H1 (cell line): ENCODE results near the gene LDB1. TPM values are rescaled to one million over a fixed set of nuclear protein-coding genes. Genes with fewer than 3 reads are reported as not detected.

Experiments
- CTCF ChIA-PET: fragments of 300-600 bp; sonication (Branson Sonifier 250); formaldehyde crosslinking; loops from one replicate; lab custom pipeline; 2021; ENCODE audit not compliant: partially characterized antibody; lab: Charles Lee
- POLR2A ChIA-PET: fragments of 300-600 bp; sonication (Branson Sonifier 250); formaldehyde crosslinking; loops from one replicate; lab custom pipeline; 2021; ENCODE audit warnings: inconsistent platforms; ENCODE audit not compliant: partially characterized antibody; lab: Charles Lee
- DNase-seq, 2 experiments: peaks; one replicate each; pipeline versions ENCODE4 v3.0.0 to v3.0.0-alpha.2; 2010 to 2022; ENCODE audit warnings: low spot score in 2 of 2, low read depth in 1 of 2, mixed read lengths in 1 of 2
- FAIRE-seq: peaks from 2 replicates; lab custom pipeline; 2011; peaks lifted over from hg19 to GRCh38; lab: Jason Lieb, UNC
- H2AFZ ChIP-seq: 2 replicates; pipeline ENCODE4 v1.8.1; 2012; ENCODE audit warnings: low read length, inconsistent platforms
- H2AK5ac ChIP-seq: 2 replicates; pipeline ENCODE4 v1.6.1; 2013; ENCODE audit warnings: low read depth, low read length
- H2BK120ac ChIP-seq: replicated peaks from 2 replicates; pipeline ENCODE3; 2013; ENCODE audit warnings: low read depth, low read length, inconsistent platforms
- H2BK12ac ChIP-seq: 2 replicates; pipeline ENCODE4 v1.6.1; 2013; ENCODE audit warnings: low read depth, low read length
- H2BK15ac ChIP-seq: 2 replicates; pipeline ENCODE4 v1.6.1; 2013; ENCODE audit warnings: low read length
- H2BK20ac ChIP-seq: 2 replicates; pipeline ENCODE4 v1.6.1; 2013; ENCODE audit warnings: low read length
- H2BK5ac ChIP-seq: 2 replicates; pipeline ENCODE4 v1.6.1; 2013; ENCODE audit warnings: low read depth, low read length
- H3K14ac ChIP-seq: 2 replicates; pipeline ENCODE4 v1.6.1; 2013; ENCODE audit warnings: inconsistent platforms; ENCODE audit not compliant: insufficient read length
- H3K18ac ChIP-seq: 2 replicates; pipeline ENCODE4 v1.6.1; 2013; ENCODE audit warnings: low read length; ENCODE audit errors: extremely low read depth
- H3K23ac ChIP-seq: 2 replicates; pipeline ENCODE4 v1.6.1; 2013; ENCODE audit warnings: inconsistent platforms; ENCODE audit not compliant: insufficient read length
- H3K23me2 ChIP-seq: 2 replicates; pipeline ENCODE4 v1.6.1; 2013; ENCODE audit warnings: low read depth, low read length
- H3K27ac ChIP-seq: 2 replicates; pipeline ENCODE4 v1.6.1; 2011; ENCODE audit warnings: low read depth, low read length, inconsistent platforms
- H3K27me3 ChIP-seq, 4 experiments: replicated peaks in 1 of 4; 1 replicate in 1 of 4; 2 replicates in 3 of 4; pipeline versions ENCODE4 v1.6.1 to v1.8.1; 2011 to 2013; ENCODE audit warnings: low read length in 3 of 4, mild to moderate bottlenecking in 3 of 4, inconsistent platforms in 2 of 4, mixed read lengths in 2 of 4, moderate library complexity in 1 of 4; ENCODE audit not compliant: control insufficient read depth in 3 of 4, insufficient read depth in 3 of 4; ENCODE audit errors: extremely low read depth in 1 of 4
- H3K36me3 ChIP-seq, 4 experiments: 2 replicates each; pipeline versions ENCODE4 v1.6.1 to v1.8.1; 2011 to 2013; ENCODE audit warnings: mild to moderate bottlenecking in 4 of 4, low read length in 3 of 4, moderate library complexity in 2 of 4, control low read depth in 1 of 4, inconsistent platforms in 1 of 4; ENCODE audit not compliant: insufficient read depth in 4 of 4, control insufficient read depth in 2 of 4
- H3K4ac ChIP-seq: replicated peaks from 2 replicates; pipeline ENCODE3; 2013; ENCODE audit warnings: low read length, low read depth, mixed read lengths, inconsistent platforms; ENCODE audit not compliant: insufficient read length
- H3K4me1 ChIP-seq, 4 experiments: replicated peaks in 1 of 4; 1 replicate in 1 of 4; 2 replicates in 3 of 4; pipeline versions ENCODE4 v1.6.1 to v1.8.1; 2011 to 2013; ENCODE audit warnings: low read length in 3 of 4, inconsistent platforms in 2 of 4, mixed read lengths in 1 of 4; ENCODE audit not compliant: insufficient read depth in 4 of 4, control insufficient read depth in 3 of 4
- H3K4me2 ChIP-seq, 2 experiments: 2 replicates each; pipeline versions ENCODE4 v1.6.1 to v1.8.1; 2011 to 2013; ENCODE audit warnings: low read depth in 2 of 2, low read length in 2 of 2, control low read depth in 1 of 2, inconsistent platforms in 1 of 2, mild to moderate bottlenecking in 1 of 2; ENCODE audit not compliant: insufficient read depth in 1 of 2
- H3K4me3 ChIP-seq, 4 experiments: fragments of 200-600, 300-600 bp in 1 of 4; sonication (generic), shearing (Covaris generic), sonication (Bioruptor Twin) in 1 of 4; 2 replicates each; pipeline versions ENCODE4 v1.5.1 to v1.8.1; 2011 to 2016; ENCODE audit warnings: low read length in 4 of 4, low read depth in 3 of 4, control low read depth in 2 of 4, inconsistent platforms in 2 of 4, mild to moderate bottlenecking in 2 of 4, mixed read lengths in 1 of 4, moderate library complexity in 1 of 4; ENCODE audit not compliant: insufficient read depth in 2 of 4; ENCODE audit errors: extremely low read depth in 1 of 4
- H3K56ac ChIP-seq: replicated peaks from 2 replicates; pipeline ENCODE3; 2013; ENCODE audit warnings: low read depth, mild to moderate bottlenecking, mixed read lengths, low read length, inconsistent platforms; ENCODE audit not compliant: insufficient read length
- H3K79me1 ChIP-seq: 2 replicates; pipeline ENCODE4 v1.6.1; 2013; ENCODE audit warnings: low read depth, low read length, control low read depth
- H3K79me2 ChIP-seq, 2 experiments: 2 replicates each; pipeline versions ENCODE4 v1.6.1 to v1.8.1; 2012 to 2013; ENCODE audit warnings: low read length in 2 of 2, mild to moderate bottlenecking in 2 of 2, inconsistent platforms in 1 of 2; ENCODE audit not compliant: insufficient read depth in 2 of 2, control insufficient read depth in 1 of 2
- H3K9ac ChIP-seq, 4 experiments: replicated peaks in 1 of 4; 1 replicate in 1 of 4; 2 replicates in 3 of 4; pipeline versions ENCODE4 v1.6.1 to v1.8.1; 2011 to 2013; ENCODE audit warnings: low read depth in 3 of 4, low read length in 3 of 4, control low read depth in 2 of 4, mild to moderate bottlenecking in 2 of 4, moderate library complexity in 2 of 4, inconsistent platforms in 1 of 4; ENCODE audit errors: extremely low read depth in 1 of 4
- H3K9me3 ChIP-seq, 2 experiments: 2 replicates each; pipeline versions ENCODE4 v1.6.1 to v1.8.1; 2012 to 2013; ENCODE audit warnings: mild to moderate bottlenecking in 2 of 2, moderate library complexity in 2 of 2, control low read depth in 1 of 2, inconsistent platforms in 1 of 2, low read depth in 1 of 2, low read length in 1 of 2, mixed read lengths in 1 of 2; ENCODE audit not compliant: insufficient read depth in 2 of 2
- H4K20me1 ChIP-seq, 2 experiments: replicated peaks in 1 of 2; 2 replicates each; pipeline versions ENCODE3 to v1.8.1; 2011 to 2013; ENCODE audit warnings: inconsistent platforms in 2 of 2, low read length in 2 of 2, mild to moderate bottlenecking in 1 of 2; ENCODE audit not compliant: insufficient read depth in 2 of 2, control insufficient read depth in 1 of 2
- H4K5ac ChIP-seq: 2 replicates; pipeline ENCODE4 v1.6.1; 2013; ENCODE audit warnings: low read length, low read depth, mixed read lengths, inconsistent platforms; ENCODE audit not compliant: insufficient read length
- H4K8ac ChIP-seq: 2 replicates; pipeline ENCODE4 v1.8.0; 2013; ENCODE audit warnings: mild to moderate bottlenecking, moderate library complexity, low read length, inconsistent platforms; ENCODE audit not compliant: insufficient read depth; ENCODE audit errors: extremely low read depth
- H4K91ac ChIP-seq: replicated peaks from 2 replicates; pipeline ENCODE3; 2013; ENCODE audit warnings: low read length, mixed read lengths, inconsistent platforms; ENCODE audit not compliant: insufficient read length
- ASH2L ChIP-seq: fragments of 200-600, 300-600 bp; sonication (generic); IDR thresholded peaks from one replicate; pipeline ENCODE4 v1.7.1; 2017; ENCODE audit warnings: low read length
- ATF2 ChIP-seq: IDR thresholded peaks from 2 replicates; pipeline ENCODE4 v1.6.1; 2012; ENCODE audit warnings: low read length, inconsistent platforms
- BACH1 ChIP-seq: IDR thresholded peaks from 2 replicates; pipeline ENCODE4 v1.6.1; 2012; ENCODE audit warnings: low read length, improper control_type of control experiment
- E2F6 ChIP-seq: IDR thresholded peaks from 2 replicates; pipeline ENCODE4 v1.6.1; 2012; ENCODE audit warnings: inconsistent platforms
- POLR2A ChIP-seq, 2 experiments: IDR thresholded peaks; 1 replicate in 1 of 2; 2 replicates in 1 of 2; pipeline ENCODE4 v1.6.1; 2011; ENCODE audit warnings: low read depth in 2 of 2, low read length in 2 of 2, mild to moderate bottlenecking in 2 of 2; ENCODE audit errors: control extremely low read depth in 1 of 2
- SAP30 ChIP-seq: fragments of 300-600 bp; sonication (generic); IDR thresholded peaks from 2 replicates; pipeline ENCODE4 v1.7.1; 2012; ENCODE audit warnings: low read length, moderate library complexity, mild to moderate bottlenecking, inconsistent platforms; ENCODE audit not compliant: insufficient read depth, insufficient replicate concordance
- SIRT6 ChIP-seq: IDR thresholded peaks from one replicate; pipeline ENCODE4 v1.7.1; 2012; ENCODE audit warnings: low read length, inconsistent platforms
- SP2 ChIP-seq: IDR thresholded peaks from 2 replicates; pipeline ENCODE4 v1.6.1; 2012; ENCODE audit warnings: mild to moderate bottlenecking, low read length, inconsistent platforms
- TAF1 ChIP-seq: IDR thresholded peaks from 2 replicates; pipeline ENCODE4 v1.6.1; 2011; ENCODE audit warnings: mild to moderate bottlenecking, low read depth, low read length
- TAF7 ChIP-seq: optimal IDR thresholded peaks from 2 replicates; pipeline ENCODE3; 2011; ENCODE audit warnings: low read depth, mild to moderate bottlenecking, inconsistent platforms, low read length, moderate library complexity, borderline replicate concordance
- TEAD4 ChIP-seq: IDR thresholded peaks from 2 replicates; pipeline ENCODE4 v1.6.1; 2012; ENCODE audit warnings: low read depth, low read length, inconsistent platforms, mixed read lengths
- WGBS, 2 experiments: shearing (Covaris generic) in 1 of 2; methylation state at CpG; one replicate each; pipeline versions ENCODE4 v1.1.6 to v1.1.7; 2013 to 2015; ENCODE audit warnings: low lambda C conversion rate in 2 of 2, mixed read lengths in 2 of 2, inconsistent platforms in 1 of 2, low coverage in 1 of 2, missing lambda C conversion rate in 1 of 2; ENCODE audit not compliant: insufficient replicate concordance in 2 of 2, insufficient coverage in 1 of 2, insufficient read length in 1 of 2; ENCODE audit errors: extremely low coverage in 1 of 2, missing lambda C conversion rate in 1 of 2; 5-methylcytosine and 5-hydroxymethylcytosine counted together
- polyA plus RNA-seq, 7 experiments: library from polyadenylated mRNA; depleted of rRNA in 3 of 7; stranded (reverse) in 5 of 7; unstranded in 2 of 7; fragments of >200 nt in 5 of 7; fragments of 200-250 nt in 2 of 7; gene quantifications; 1 replicate in 5 of 7; 2 replicates in 1 of 7; 4 replicates in 1 of 7; pipeline versions ENCODE4 v1.2.1 to v1.2.3, GENCODE V29; 2011 to 2013; ENCODE audit warnings: missing spikeins in 2 of 7, mixed read lengths in 2 of 7
- total RNA-seq: library from RNA; stranded (reverse); fragmentation: NEBNext Ultra II Directional; extraction: Animal tissue kit (Norgen Biotek cat#: 25700); gene quantifications from 2 replicates; pipeline ENCODE4 v1.2.1, GENCODE V29; 2021

The LDB1 gene
- total and polyA plus RNA-seq, 2 of the 8 experiments (the other 6 are each of a cell fraction or from before 2014, with no cell fraction given) = 88.4 to 138 TPM

GRCh38 chr10:102066399-102067088 lies 53.6 kb downstream of the LDB1 start:
- Histone ChIP-seq H2AFZ (no peak overlapping the region), H4K8ac (no peak overlapping the region), H3K79me2 (no peaks in the 10 kb centered on the region), H2BK15ac (no peak overlapping the region), H3K79me1 (peaks cover 2% of the 10 kb centered on the region; the same call in 1 of the 2 replicates), H3K23me2 (no peaks in the 10 kb centered on the region; the same call in 1 of the 2 replicates), H4K20me1 (peaks cover 4 to 11% of the 10 kb centered on the region in 2 experiments), H4K5ac (no peak overlapping the region), H3K4me2 (peak overlapping the region; percentile 51 to 86; a peak in 3 of 4 replicates), H3K27me3 (peaks cover 0 to 3% (median 1%) of the 10 kb centered on the region in 4 experiments; a peak in 1 of 7 replicates), H3K27ac (no peak overlapping the region), H3K4ac (no peak overlapping the region), H3K9me3 (no peaks in the 10 kb centered on the region), H3K56ac (no peak overlapping the region), H3K9ac (no peak overlapping the region), H3K18ac (no peak overlapping the region), H3K23ac (no peak overlapping the region), H3K4me3 (peak overlapping the region in 1 of 4 experiments; percentile 86; a peak in 3 of 8 replicates), H4K91ac (peak overlapping the region; percentile 4), H2BK5ac (no peak overlapping the region), H3K36me3 (no peaks in the 10 kb centered on the region), H2BK20ac (no peak overlapping the region), H2AK5ac (no peak overlapping the region), H2BK120ac (no peak overlapping the region), H3K4me1 (peaks cover 0 to 8% (median 4%) of the 10 kb centered on the region in 4 experiments; a peak in 5 of 7 replicates), H3K14ac (no peak overlapping the region), H2BK12ac (no peak overlapping the region)
- ChIA-PET POLR2A (interaction anchor here (0.5 to 3.3 kb wide), 10 partner anchors 9 to 248 kb away, joined by 3 to 13 read pairs (median 4); partner anchors contain the start of genes ARMH3, OGA and PPRC1), CTCF (interaction anchor here (0.6 to 7.7 kb wide), 11 partner anchors 10 to 298 kb away, joined by 3 to 72 read pairs (median 7); no protein-coding TSS in a partner anchor)
- DNase-seq = no peak
- WGBS, 2 experiments = 90% methylated on average over 16 of the region's 16 CpGs; no CpG with 5 or more reads in 1 of the 2 experiments
- no peak for FAIRE-seq
- TF ChIP-seq TAF1 (no peak), SIRT6 (no peak), ATF2 (no peak), SP2 (no peak), ASH2L (no peak), POLR2A (IDR thresholded peaks at IDR 0.05; ENCODE audit: control extremely low read depth in 1 of 2, low read depth in 2 of 2, low read length in 2 of 2) (no peak), TEAD4 (no peak), SAP30 (no peak), TAF7 (no peak), E2F6 (no peak), BACH1 (no peak)
